ENCODE measurements around the gene TXLNG.
A peak's percentile ranks its signal among the peaks of the same experiment; 100 is the strongest.
"Not testable (repeated sequence)": the region's sequence is repeated elsewhere in the genome, so short reads cannot be mapped to it uniquely, and the experiment has no call there.

TXLNG gene

DNA sequence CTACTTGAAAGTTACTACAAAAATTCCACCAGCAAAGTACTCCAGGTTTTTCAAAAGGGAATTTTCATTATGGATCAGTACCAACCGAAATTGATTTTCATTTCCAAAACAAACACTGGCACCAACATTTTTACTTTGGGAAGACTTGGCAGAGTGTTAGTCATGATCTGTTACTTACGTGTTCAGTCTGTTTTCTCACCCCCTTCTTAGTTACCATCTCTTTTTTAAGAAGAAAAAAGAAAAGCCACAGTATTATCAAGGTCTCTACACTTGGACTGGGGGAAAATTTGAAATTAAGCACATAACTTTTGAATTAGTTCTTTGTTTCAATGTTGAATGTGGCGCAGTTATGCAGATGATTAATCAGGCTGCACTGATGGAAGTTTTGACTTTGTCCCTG lies 56.4 kb downstream of the TXLNG start:
- no peak for DNase-seq

DNA sequence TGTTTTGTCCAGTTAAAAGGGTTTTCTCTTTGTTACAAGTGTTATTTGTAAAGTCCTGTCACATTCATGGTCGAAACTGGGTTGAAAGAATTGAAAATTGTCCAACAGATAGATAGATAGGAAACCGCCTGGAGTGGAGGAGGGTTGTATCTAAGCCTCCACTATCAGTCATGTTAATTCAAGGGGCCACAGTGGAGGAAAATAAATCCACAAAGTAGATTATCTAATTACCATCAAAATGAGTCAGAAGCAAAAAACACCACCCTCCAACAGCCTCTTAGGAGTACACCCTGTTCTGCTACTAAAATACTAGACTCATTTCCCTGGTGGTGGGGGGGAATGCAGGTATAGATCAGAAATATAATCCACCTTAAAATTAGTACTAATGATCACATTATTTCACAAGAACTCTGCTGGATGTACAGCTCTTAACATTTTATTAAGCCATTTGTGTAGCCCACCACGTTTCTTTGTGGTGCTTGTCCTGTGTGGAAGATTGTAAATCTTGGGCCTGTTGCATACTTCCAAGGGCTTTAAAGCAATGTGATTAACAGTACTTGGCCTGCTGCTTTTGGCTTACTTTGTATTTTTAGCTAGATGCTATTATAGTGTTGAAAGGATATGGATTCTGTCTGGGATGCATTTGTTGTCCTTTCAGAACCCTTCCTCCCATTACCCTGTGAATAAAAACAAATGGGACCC lies 57.1 kb downstream of the TXLNG start:
- no peak for DNase-seq

GRCh38 chrX:16845686-16846085 lies 59.4 kb downstream of the TXLNG start:
- DNase-seq: no peak

DNA sequence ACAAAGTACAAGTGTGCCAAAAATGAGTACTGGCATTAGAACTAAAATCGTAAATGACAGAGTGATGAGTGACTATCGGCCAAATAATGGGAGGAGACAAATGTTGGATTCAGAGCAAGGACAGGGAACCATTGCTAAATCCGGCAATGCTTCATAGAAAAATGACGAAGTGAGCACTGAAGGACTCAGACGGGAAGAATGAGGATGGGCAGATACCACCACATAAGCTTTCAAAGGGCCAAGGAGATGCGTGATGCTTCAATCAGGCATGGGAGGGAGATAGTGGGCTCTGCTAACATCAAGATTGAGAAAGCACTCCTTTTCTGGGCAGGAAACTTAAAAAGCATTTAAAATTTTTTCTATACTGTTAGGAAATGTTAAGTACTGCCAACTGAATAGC lies 62.3 kb downstream of the TXLNG start:
- no peak for DNase-seq

DNA sequence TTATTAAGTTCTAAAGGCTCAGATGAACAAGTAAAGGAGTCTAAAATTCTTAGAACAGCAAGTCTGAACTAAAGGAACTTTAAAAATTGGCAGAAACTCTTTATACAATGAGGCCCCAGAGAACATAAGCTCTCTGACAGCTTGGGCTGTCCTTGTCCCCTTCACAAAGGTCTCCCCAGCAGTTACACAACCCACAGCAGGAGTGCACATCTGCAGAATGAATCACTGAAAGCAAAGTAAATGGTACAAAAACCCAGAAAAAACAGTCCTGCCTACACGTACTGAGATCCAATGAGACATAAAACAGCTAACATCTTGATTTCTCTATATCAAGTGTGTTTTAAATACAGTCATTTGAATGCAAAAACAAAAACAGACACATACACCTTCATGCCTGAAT lies 65.2 kb downstream of the TXLNG start:
- no peak for DNase-seq

GRCh38 chrX:16851827-16852226 lies 65.6 kb downstream of the TXLNG start:
- no peak for DNase-seq

- no peak for DNase-seq
Observed at GRCh38 chrX:16852617-16853179, 66.4 kb downstream of the TXLNG start.

- no peak for DNase-seq
Observed at GRCh38 chrX:16853537-16853936, 67.3 kb downstream of the TXLNG start.

GRCh38 chrX:16855363-16856075 lies 69.3 kb downstream of the TXLNG start:
- no peak for DNase-seq

- DNase-seq: not testable (repeated sequence)
Observed at GRCh38 chrX:16856076-16856404, 69.8 kb downstream of the TXLNG start.

GRCh38 chrX:16856744-16857143 lies 70.5 kb downstream of the TXLNG start:
- no peak for DNase-seq

DNA sequence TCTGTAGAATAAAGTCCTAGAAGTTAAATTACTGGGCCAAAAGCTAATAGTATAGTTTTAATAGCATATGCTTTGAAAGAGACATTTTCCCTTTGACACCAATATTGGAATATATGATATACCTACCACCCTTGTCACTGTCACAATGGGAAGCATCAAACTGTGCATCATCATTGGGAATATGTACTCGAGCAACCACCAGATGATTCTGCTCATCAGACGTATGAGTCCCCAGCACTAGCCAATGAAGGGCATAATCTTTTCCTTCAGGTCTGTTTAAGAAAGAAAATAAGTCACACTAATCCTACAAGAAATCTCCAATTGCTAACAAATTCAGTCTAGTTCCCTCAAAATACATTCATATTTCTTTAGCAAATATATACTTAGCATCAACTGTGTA lies 76.6 kb downstream of the TXLNG start:
- no peak for DNase-seq

DNA sequence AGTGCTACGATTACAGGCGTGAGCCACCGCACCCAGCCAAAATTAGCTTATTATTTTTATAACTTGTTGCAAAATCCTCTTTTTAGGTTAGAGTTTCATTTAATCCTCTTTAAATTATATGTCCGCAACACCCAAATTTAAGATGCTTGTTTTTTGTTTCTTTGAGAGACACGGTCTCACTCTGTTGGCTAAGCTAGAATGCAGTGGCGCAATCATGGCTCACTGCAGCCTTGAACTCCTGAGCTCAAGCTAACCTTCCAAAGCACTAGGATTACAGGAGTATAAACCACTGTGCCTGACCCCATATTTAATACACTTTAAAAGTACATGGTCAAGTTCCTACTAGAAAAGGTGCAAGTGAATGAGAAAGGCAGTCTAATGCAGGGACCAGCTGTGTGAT lies 81.7 kb downstream of the TXLNG start:
- no peak for DNase-seq

- DNase-seq: no peak
Observed at GRCh38 chrX:16868920-16869319, 82.7 kb downstream of the TXLNG start.

DNA sequence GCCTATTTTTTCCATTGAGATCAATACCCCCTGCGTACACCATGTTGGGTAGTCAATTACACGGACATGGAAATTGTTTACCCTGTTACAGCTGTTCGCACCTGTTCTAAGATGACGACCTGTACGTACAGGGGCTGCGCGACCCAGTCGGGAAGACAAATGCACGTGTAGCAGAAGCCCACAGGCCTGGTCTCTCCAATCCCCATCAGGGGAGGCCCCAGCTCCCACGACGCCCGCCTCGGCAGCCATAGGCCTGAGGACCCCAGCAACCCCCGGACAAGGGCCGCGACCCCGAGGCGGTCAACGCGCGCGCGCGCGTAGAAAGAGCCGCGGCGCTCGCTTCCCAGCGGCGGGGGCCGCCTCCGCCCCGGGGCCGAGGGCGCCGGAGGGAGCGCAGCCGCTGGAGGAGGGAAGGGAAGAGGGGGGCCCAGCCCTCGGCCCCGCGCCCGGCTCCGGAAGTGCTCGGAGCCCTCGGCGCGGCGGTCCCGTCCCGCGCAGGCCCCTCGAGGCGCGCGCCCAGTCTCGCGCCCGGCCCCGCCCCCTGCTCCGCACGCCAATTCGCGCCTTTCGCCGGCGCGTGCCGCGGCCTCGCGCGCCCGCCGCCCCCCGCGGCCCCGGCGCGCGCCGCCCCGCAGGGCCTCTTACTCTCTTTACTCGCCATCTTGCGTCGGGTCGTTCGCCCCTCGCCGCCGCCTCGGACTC lies 83.3 kb downstream of the TXLNG start:
- DNase-seq: peak; percentile 9

GRCh38 chrX:16870095-16870861 lies 84.0 kb downstream of the TXLNG start, which contains the start of gene RBBP7:
RBBP7 (minus strand) TSS chrX:16870362; CDS start chrX:16870053, 309 bp downstream.
- DNase-seq: peak; percentile 84

DNA sequence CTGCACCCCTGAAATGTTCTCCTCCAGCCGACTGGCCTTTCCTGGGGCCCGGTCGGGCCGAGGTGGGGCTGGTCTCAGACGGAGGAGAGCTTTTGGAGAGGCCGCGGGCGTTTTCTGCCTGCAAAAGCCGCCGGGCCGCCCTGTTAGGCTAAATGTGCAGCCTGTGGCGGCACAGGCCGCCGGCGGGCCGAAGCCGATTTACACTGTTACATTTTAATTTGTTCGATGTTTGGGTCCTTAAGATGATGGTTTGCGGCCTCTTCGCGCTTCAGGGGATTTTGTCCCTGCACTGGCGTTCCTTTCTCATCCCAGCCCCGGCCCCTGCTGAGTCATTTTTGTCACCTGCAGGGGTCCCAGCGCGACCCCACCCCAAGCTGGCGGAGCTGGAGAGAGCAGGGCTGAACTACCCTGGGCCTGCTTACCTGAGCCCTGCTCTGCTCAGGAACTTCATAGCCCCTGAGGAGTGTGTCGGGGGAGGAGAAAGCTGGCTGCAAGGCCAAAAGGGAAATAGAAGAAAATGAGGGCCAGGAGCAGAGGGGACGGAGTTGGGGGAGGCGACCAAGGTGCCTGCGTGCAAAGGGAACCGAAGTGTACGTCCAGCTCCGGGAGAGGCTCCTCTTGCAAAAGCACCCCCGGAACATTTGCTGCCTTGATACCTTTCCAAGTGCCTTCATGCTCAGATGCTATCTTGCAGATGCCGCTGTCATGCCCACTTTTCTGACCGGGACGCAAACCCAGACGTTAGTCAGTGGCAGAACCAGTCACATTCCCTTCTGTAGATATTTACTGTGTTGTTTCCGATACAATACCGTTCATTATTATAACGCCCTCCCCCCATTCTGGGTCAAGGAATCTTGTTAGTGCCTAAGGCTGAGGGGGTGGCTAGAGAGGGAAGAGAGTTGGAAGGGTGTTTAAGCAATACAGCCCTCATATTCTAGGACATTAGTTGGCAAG lies 84.9 kb downstream of the TXLNG start:
- no peak for DNase-seq

GRCh38 chrX:16873106-16873505 lies 86.8 kb downstream of the TXLNG start:
- DNase-seq: no peak

DNA sequence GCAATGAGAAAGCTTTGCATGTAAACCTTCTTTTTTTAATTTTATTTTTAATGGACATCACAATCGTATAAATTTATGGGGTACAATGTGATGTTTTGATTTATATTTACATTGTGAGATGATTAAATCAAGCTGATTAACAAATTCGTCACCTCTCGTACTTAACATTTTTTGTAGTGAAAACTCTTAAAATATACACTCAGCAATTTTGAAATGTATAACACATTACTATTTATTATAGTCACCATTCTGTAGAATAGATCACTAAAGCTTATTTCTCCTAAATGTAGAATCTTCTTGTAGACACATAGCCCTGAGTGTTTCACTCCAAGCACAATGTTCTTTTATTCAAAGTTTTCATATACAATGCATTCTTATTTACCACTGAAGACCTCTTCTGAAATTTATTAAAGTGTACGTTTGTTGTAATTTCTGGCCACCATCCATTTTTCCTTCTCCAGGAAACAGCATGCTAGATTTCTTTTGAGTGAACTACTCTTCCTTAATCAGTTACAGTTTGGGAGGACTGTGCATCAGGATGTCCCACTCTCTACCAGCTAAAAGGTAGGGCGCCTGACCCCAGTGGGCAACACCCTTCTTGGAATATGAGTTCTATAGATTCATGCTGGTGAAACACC lies 88.3 kb downstream of the TXLNG start:
- DNase-seq: no peak

DNA sequence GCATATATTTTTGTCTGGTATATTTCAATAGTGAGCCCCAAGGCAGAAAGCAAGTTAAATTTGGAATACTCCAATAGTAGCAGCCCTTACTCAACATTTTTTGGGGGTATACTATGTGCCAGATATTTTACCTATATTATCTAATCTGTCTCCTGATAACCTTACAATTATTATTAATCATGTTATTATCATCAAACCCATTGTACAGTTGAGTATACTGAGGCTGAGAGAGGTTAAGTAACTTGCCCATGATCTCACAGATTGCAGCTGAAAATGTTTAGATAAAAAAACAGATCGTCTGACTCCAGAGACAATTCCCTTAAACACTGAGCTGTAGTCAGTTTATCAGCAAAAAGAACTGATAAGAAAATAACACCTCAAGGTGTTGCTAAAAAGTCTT lies 90.4 kb downstream of the TXLNG start:
- DNase-seq: no peak

GRCh38 chrX:16882169-16882568 lies 95.9 kb downstream of the TXLNG start:
- no peak for DNase-seq
